Panc1 (cell line): Measurements from ENCODE around the gene ADAM23. TPM values are rescaled to one million over a fixed set of nuclear protein-coding genes. Genes with fewer than 3 reads are reported as not detected.

ENCODE experiments used
- ATAC-seq: fragments of 200-7000 bp; cut with Tn5 transposase; 2 replicates; pipeline ENCODE4 v1.9.1; 2020; ENCODE audit warnings: mild to moderate bottlenecking, moderate library complexity
- BruUV-seq: library from RNA; stranded (reverse); fragments of 400-500 nt; replicated peaks from 2 replicates; lab custom pipeline; 2021; lab: Mats Ljungman, UMichigan
- CTCF ChIA-PET: fragments of 300-600 bp; sonication (Branson Sonifier 250); formaldehyde crosslinking; loops from one replicate; lab custom pipeline; 2022; ENCODE audit warnings: antibody characterized with exemption; lab: Charles Lee
- POLR2A ChIA-PET: fragments of 300-600 bp; sonication (Branson Sonifier 250); formaldehyde crosslinking; loops from one replicate; lab custom pipeline; 2022; ENCODE audit warnings: antibody characterized with exemption; lab: Charles Lee
- DNase-seq: peaks from one replicate; pipeline ENCODE4 v3.0.0-alpha.2; 2010; ENCODE audit warnings: low read depth, low spot score
- H3K27ac ChIP-seq: 2 replicates; pipeline ENCODE4 v1.5.1; 2011; ENCODE audit warnings: mild to moderate bottlenecking, low read length, inconsistent platforms
- H3K27me3 ChIP-seq: fragments of 200-500 bp; sonication (Bioruptor generic); 2 replicates; pipeline ENCODE4 v1.6.0; 2014; ENCODE audit warnings: low read length, inconsistent platforms; ENCODE audit not compliant: control insufficient read depth, insufficient read depth
- H3K36me3 ChIP-seq: fragments of 200-500 bp; sonication (Bioruptor generic); 2 replicates; pipeline ENCODE4 v1.5.1; 2014; ENCODE audit warnings: inconsistent platforms, mild to moderate bottlenecking, low read length, moderate library complexity; ENCODE audit not compliant: control insufficient read depth, insufficient read depth
- H3K4me1 ChIP-seq: 2 replicates; pipeline ENCODE4 v1.5.1; 2011; ENCODE audit warnings: inconsistent platforms, mild to moderate bottlenecking, low read length, moderate library complexity; ENCODE audit not compliant: control insufficient read depth, insufficient read depth
- H3K4me3 ChIP-seq, 2 experiments: 2 replicates each; pipeline ENCODE4 v1.5.1; 2011 to 2012; ENCODE audit warnings: low read depth in 2 of 2, low read length in 2 of 2, mild to moderate bottlenecking in 2 of 2, inconsistent platforms in 1 of 2, moderate library complexity in 1 of 2
- H3K9me3 ChIP-seq: fragments of 200-500 bp; sonication (Bioruptor generic); 2 replicates; pipeline ENCODE4 v1.5.1; 2014; ENCODE audit warnings: low read depth, mild to moderate bottlenecking, inconsistent platforms, low read length, moderate library complexity; ENCODE audit not compliant: control insufficient read depth, insufficient read depth
- CTCF ChIP-seq: fragments of 450-650 bp; IDR thresholded peaks from 2 replicates; pipeline ENCODE4 v1.5.1; 2017; ENCODE audit warnings: mild to moderate bottlenecking
- POLR2AphosphoS5 ChIP-seq: IDR thresholded peaks from 2 replicates; pipeline ENCODE4 v1.6.1; 2012; ENCODE audit warnings: mild to moderate bottlenecking, low read depth, low read length, moderate library complexity
- REST ChIP-seq, 2 experiments: IDR thresholded peaks; 2 replicates each; pipeline ENCODE4 v1.6.1; 2011 to 2012; ENCODE audit warnings: low read depth in 2 of 2, control low read depth in 1 of 2, low read length in 1 of 2, mild to moderate bottlenecking in 1 of 2, moderate library complexity in 1 of 2; ENCODE audit not compliant: insufficient read depth in 1 of 2
- SIN3A ChIP-seq: IDR thresholded peaks from 2 replicates; pipeline ENCODE4 v1.6.1; 2012; ENCODE audit warnings: low read depth, mild to moderate bottlenecking, low read length, moderate library complexity, borderline replicate concordance; ENCODE audit not compliant: insufficient read depth
- TCF7L2 ChIP-seq: IDR thresholded peaks from 2 replicates; pipeline ENCODE4 v1.6.1; 2011; ENCODE audit warnings: mild to moderate bottlenecking, low read depth, low read length, inconsistent platforms
- in situ Hi-C: cut with HindIII; loops from 2 replicates; pipeline ENCODE4 v1.10.0; 2016; ENCODE audit warnings: low sequenced_read_pairs, low pct_unique_long_range_greater_than_20kb
- intact Hi-C: fragments of 100-400 bp; cut with micrococcal nuclease; formaldehyde crosslinking; loops from one replicate; pipeline ENCODE4 v1.10.0; 2022; ENCODE audit not compliant: unreplicated experiment
- total RNA-seq: library from RNA; stranded (reverse); gene quantifications from one replicate; pipeline ENCODE4 v1.2.1, GENCODE V29; 2021; ENCODE audit not compliant: unreplicated experiment

The ADAM23 gene
- total RNA-seq, 1 experiment from 2014 or later, result 0.18 TPM

GRCh38 chr2:206481056-206481455 lies 37.7 kb downstream of the ADAM23 start:
- no peak for ATAC-seq
- Histone ChIP-seq H3K36me3 (no peaks in the 10 kb centered on the region), H3K4me1 (no peaks in the 10 kb centered on the region), H3K4me3 (no peak overlapping the region), H3K27me3 (peaks cover 3% of the 10 kb centered on the region; the same call in 1 of the 2 replicates), H3K27ac (no peak overlapping the region), H3K9me3 (no peaks in the 10 kb centered on the region)
- in situ Hi-C loops (no loop called here), intact Hi-C loops (no loop called here)
- POLR2A ChIA-PET, result no interaction called here
- CTCF ChIA-PET, result no interaction called here
- no TSS peak for BruUV-seq
- TF ChIP-seq SIN3A (no peak), CTCF (no peak), POLR2AphosphoS5 (no peak), TCF7L2 (no peak), REST (IDR thresholded peaks at IDR 0.05; ENCODE audit: insufficient read depth in 1 of 2, low read depth in 2 of 2, low read length in 1 of 2) (no peak)
- DNase-seq, result no peak

- Histone ChIP-seq H3K9me3 (no peaks in the 10 kb centered on the region), H3K27ac (no peak overlapping the region), H3K4me3 (no peak overlapping the region), H3K27me3 (peaks cover 3% of the 10 kb centered on the region; the same call in 1 of the 2 replicates), H3K4me1 (no peaks in the 10 kb centered on the region), H3K36me3 (no peaks in the 10 kb centered on the region)
- intact Hi-C loops (no loop called here), in situ Hi-C loops (no loop called here)
- CTCF ChIA-PET, result no interaction called here
- DNase-seq (no peak), ATAC-seq (no peak)
- TF ChIP-seq CTCF (no peak), TCF7L2 (no peak), POLR2AphosphoS5 (no peak), REST (IDR thresholded peaks at IDR 0.05; ENCODE audit: insufficient read depth in 1 of 2, low read depth in 2 of 2, low read length in 1 of 2) (no peak), SIN3A (no peak)
- POLR2A ChIA-PET, result no interaction called here
- no TSS peak for BruUV-seq
Measured at GRCh38 chr2:206482123-206482522, 38.8 kb downstream of the ADAM23 start.
